HL-60/S4 treated with phorbol 12-myristate 13-acetate at 8.2 ng/mL for 4 days and 3 days (cell line): ENCODE data around the gene PALMD.

ENCODE experiments used
- in situ Hi-C: fragments of 300-500 bp; cut with MboI; formaldehyde crosslinking; loops from 2 replicates; pipeline ENCODE4 v1.15.0; 2022; ENCODE audit warnings: low sequenced_read_pairs

PALMD gene

GRCh38 chr1:99645699-99646531 is at the start of gene PALMD:
TSS of gene PALMD (plus strand) at chr1:99646113. CDS start at chr1:99646318, 205 bp downstream.
- in situ Hi-C loops = no loop called here

GRCh38 chr1:99598738-99599411 is 47.0 kb upstream of the PALMD start:
- in situ Hi-C loops = no loop called here

- in situ Hi-C loops = no loop called here
Measured at GRCh38 chr1:99599678-99600175, 46.2 kb upstream of the PALMD start.

GRCh38 chr1:99600782-99601181 is 45.1 kb upstream of the PALMD start:
- in situ Hi-C loops = no loop called here

- in situ Hi-C loops = no loop called here
Measured at GRCh38 chr1:99601208-99601607, 44.7 kb upstream of the PALMD start.

- in situ Hi-C loops = no loop called here
Measured at GRCh38 chr1:99601709-99602403, 44.1 kb upstream of the PALMD start.

GRCh38 chr1:99602404-99602969 is 43.4 kb upstream of the PALMD start:
- in situ Hi-C loops = no loop called here

GRCh38 chr1:99603699-99604560 is 42.0 kb upstream of the PALMD start:
- in situ Hi-C loops = no loop called here

- in situ Hi-C loops = no loop called here
Measured at GRCh38 chr1:99606306-99606705, 39.6 kb upstream of the PALMD start.

GRCh38 chr1:99607590-99607989 is 38.3 kb upstream of the PALMD start:
- in situ Hi-C loops = no loop called here

- in situ Hi-C loops = no loop called here
Measured at GRCh38 chr1:99608058-99608457, 37.9 kb upstream of the PALMD start.

- in situ Hi-C loops = no loop called here
Measured at GRCh38 chr1:99613716-99614115, 32.2 kb upstream of the PALMD start.

- in situ Hi-C loops = no loop called here
Measured at GRCh38 chr1:99614728-99615127, 31.2 kb upstream of the PALMD start.

GRCh38 chr1:99619583-99619982 is 26.3 kb upstream of the PALMD start:
- in situ Hi-C loops = no loop called here

- in situ Hi-C loops = no loop called here
Measured at GRCh38 chr1:99621340-99621901, 24.5 kb upstream of the PALMD start.

- in situ Hi-C loops = no loop called here
Measured at GRCh38 chr1:99622702-99623347, 23.1 kb upstream of the PALMD start.

- in situ Hi-C loops = no loop called here
Measured at GRCh38 chr1:99623554-99623953, 22.4 kb upstream of the PALMD start.

GRCh38 chr1:99627615-99628014 is 18.3 kb upstream of the PALMD start:
- in situ Hi-C loops = no loop called here

GRCh38 chr1:99629164-99629563 is 16.7 kb upstream of the PALMD start:
- in situ Hi-C loops = no loop called here
